ENCODE results near the gene RAD9A.

Gene RAD9A

GRCh38 chr11:67391304-67392182, at the start of gene RAD9A:
Gene RAD9A (plus strand): TSS chr11:67391986. CDS start chr11:67392045, 59 bp downstream.
- peak; percentile 96 for DNase-seq

- no peak for DNase-seq
These were observed 47.5 kb upstream of the RAD9A start for GRCh38 chr11:67344264-67344663.

- DNase-seq = no peak
These were observed 46.4 kb upstream of the RAD9A start for GRCh38 chr11:67345247-67345919.

- peak; percentile 41 for DNase-seq
These were observed 45.6 kb upstream of the RAD9A start for GRCh38 chr11:67345920-67346819.

GRCh38 chr11:67347964-67348749, 43.6 kb upstream of the RAD9A start:
- DNase-seq = no peak

- no peak for DNase-seq
These were observed 42.8 kb upstream of the RAD9A start for GRCh38 chr11:67349036-67349435.

- no peak for DNase-seq
These were observed 42.3 kb upstream of the RAD9A start for GRCh38 chr11:67349457-67349856.

- DNase-seq = no peak
These were observed 41.8 kb upstream of the RAD9A start for GRCh38 chr11:67349928-67350465.

GRCh38 chr11:67351275-67352005, 40.3 kb upstream of the RAD9A start:
- peak; percentile 74 for DNase-seq

- peak; percentile 52 for DNase-seq
These were observed 39.1 kb upstream of the RAD9A start for GRCh38 chr11:67352546-67353316.

- peak; percentile 97 for DNase-seq
These were observed 38.3 kb upstream of the RAD9A start, which contains the start of gene POLD4 for GRCh38 chr11:67353317-67354074. Gene POLD4 (minus strand): TSS chr11:67353546. CDS start chr11:67353399, 147 bp downstream.

- DNase-seq = no peak
These were observed 37.4 kb upstream of the RAD9A start for GRCh38 chr11:67354075-67355022.

GRCh38 chr11:67355023-67355793, 36.6 kb upstream of the RAD9A start:
- DNase-seq = no peak

GRCh38 chr11:67355794-67356386, 35.9 kb upstream of the RAD9A start:
- DNase-seq = no peak

GRCh38 chr11:67356387-67356863, 35.4 kb upstream of the RAD9A start:
- no peak for DNase-seq

- DNase-seq = peak; percentile 83
These were observed 34.8 kb upstream of the RAD9A start for GRCh38 chr11:67356864-67357561.

Data from activated CD4-positive, alpha-beta T cell treated with anti-CD3 and anti-CD28 coated beads, Interleukin-10, Interleukin-2, amounts not matched to agents 100 ng/mL and 50 ng/mL, durations not matched to agents 16 hours and 8 hours (primary cell).